GM10266 (cell line): Measurements from ENCODE around the gene COPE.

Experiments used
- DNase-seq: peaks from one replicate; pipeline ENCODE4 v3.0.0; 2012; ENCODE audit errors: extremely low spot score
- TF ChIP-seq, protein P1 (sequence below): IDR thresholded peaks from 2 replicates; pipeline ENCODE4 v1.5.1; 2012; ENCODE audit warnings: mild to moderate bottlenecking, low read depth; ENCODE audit not compliant: control insufficient read depth, insufficient read depth; ENCODE audit errors: missing control alignments

Gene COPE

DNA sequence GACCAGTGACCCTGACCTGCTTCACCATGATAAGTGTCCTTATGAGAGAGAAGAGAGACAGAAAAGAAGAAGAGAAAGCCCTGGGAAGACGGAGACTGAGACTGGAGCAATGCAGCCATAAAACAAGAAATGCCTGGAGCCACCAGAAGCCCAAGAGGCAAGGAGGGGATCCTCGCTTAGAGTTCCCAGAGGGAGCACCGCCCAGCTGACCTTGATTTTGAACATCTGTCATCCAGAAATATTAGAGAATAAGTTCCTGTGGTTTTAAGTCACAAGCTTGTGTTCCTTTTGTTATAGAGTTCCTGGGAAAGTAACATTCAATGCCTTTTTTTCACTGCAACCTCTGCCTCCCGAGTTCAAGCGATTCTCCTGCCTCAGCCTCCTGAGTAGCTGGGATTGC is 43.5 kb downstream of the COPE start:
- TF ChIP-seq, protein P1, sequence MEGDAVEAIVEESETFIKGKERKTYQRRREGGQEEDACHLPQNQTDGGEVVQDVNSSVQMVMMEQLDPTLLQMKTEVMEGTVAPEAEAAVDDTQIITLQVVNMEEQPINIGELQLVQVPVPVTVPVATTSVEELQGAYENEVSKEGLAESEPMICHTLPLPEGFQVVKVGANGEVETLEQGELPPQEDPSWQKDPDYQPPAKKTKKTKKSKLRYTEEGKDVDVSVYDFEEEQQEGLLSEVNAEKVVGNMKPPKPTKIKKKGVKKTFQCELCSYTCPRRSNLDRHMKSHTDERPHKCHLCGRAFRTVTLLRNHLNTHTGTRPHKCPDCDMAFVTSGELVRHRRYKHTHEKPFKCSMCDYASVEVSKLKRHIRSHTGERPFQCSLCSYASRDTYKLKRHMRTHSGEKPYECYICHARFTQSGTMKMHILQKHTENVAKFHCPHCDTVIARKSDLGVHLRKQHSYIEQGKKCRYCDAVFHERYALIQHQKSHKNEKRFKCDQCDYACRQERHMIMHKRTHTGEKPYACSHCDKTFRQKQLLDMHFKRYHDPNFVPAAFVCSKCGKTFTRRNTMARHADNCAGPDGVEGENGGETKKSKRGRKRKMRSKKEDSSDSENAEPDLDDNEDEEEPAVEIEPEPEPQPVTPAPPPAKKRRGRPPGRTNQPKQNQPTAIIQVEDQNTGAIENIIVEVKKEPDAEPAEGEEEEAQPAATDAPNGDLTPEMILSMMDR = no peak
- no peak for DNase-seq

DNA sequence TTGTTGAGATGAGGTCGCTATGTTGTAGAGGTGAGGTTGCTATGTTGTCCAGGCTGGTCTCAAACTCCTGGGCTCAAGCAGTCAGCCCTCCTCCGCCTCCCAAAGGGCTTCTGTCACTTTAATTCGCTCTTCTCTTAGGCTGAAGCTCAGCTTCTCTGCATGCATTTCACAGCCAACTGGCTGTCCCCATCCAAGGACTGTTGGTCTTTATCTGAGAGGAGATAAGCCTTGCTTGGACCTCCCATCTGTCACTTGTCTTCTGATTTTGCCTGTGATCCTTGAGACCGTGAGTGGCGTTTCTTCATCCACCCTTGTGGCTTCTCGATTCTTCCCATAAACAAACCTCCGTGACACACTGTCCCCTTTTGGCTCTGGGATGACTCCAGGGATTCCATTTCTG is 47.6 kb downstream of the COPE start:
- TF ChIP-seq, protein P1 = no peak
- no peak for DNase-seq

DNA sequence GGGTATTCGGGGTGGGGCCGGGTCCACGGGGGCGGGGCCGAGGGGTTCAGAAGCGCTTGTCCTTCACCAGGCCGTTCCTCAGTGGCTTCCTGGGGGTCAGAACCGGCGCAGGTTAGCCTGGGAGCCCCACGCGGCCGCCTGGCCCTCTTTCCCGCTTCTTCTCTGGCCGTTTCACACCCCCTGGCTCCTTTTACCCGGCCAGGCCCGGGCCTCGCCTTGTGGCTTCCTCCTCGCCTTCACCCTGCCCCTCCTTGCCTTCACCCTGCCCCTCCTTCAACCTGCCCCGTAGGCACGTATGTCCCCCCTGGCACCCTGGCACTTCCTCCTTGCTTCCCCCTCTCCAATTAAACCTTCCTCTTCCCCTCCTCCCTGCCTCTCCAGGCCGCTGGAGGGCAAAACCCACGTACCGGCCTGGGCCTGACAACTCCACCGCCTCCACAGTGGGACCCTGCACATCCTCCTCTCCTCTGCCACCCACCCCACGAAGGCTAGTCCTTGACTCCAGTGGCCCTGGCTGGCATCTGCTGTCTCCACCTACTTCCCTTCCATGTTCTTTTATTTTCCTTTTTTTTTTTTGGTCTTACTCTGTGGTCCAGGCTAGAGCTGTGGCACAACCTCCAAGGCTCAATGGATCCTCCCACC is 48.5 kb downstream of the COPE start:
- TF ChIP-seq, protein P1 = no peak
- DNase-seq = no peak

DNA sequence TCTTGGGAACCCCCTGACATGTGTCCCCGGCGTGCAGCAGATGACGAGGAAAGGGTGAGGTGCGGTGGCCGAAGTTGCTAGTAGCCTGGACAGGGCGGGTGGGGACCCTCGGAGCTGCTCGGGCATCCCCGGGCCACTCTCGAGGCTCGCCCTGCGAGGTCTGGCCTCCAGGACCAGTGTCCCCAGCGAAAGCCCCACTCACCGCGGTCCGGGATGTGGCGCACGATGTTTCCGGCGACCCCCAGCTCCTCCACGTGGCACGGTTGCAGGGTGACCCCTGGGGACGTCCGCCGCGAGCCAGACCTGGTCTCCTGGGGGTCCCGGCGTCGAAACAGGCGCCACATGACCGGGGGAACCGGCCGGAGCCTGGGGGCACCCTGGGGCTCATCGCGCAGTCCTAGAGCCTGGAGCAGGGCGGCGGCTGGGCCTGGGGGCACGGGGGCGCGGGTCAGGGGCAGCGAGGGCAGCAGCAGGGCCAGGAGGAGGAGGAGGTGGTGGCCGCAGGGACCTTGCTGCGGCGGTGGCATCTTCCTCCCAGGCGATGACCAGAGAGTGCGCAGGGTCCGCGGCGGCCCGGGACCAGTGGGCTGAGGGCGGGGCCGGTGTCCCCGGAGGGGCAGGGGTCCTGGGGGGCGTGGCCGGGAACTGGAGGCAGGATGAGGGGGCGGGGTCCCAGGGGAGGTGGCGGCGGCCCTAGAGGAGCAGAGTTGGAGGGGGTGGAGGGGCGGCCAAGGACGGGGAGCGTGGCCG is 49.2 kb downstream of the COPE start:
- no peak for DNase-seq
- TF ChIP-seq, protein P1 = no peak

DNA sequence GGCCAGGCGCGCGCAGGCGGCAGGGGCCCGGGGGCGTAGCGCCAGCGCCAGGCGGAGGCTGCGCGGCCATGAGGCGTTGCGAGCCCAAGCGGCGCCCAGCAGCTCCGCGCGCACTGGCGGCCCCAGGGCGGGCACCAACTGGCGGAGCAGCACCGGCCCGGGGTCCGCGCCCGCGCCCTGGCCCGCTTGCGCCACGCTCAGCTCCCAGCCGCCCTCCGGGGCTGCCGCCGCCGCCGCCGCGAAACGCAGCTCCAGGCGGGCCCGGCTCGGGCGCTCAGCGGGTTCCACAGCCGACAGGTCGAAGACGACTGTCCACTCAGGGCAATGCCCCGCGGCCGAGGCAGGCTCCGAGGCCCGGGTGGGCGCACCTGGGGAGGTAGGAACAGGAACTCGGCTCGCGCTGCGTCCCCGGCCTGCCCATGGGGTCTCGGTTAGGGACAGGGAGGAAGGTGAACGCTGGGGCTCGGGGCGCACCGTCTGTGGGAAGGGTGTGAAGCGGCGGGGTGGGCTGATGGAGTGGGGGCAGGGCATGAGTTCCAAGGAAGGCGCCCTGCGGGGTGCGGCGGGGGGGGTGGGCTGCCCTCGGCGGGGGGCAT is 50.1 kb downstream of the COPE start:
- no peak for DNase-seq

DNA sequence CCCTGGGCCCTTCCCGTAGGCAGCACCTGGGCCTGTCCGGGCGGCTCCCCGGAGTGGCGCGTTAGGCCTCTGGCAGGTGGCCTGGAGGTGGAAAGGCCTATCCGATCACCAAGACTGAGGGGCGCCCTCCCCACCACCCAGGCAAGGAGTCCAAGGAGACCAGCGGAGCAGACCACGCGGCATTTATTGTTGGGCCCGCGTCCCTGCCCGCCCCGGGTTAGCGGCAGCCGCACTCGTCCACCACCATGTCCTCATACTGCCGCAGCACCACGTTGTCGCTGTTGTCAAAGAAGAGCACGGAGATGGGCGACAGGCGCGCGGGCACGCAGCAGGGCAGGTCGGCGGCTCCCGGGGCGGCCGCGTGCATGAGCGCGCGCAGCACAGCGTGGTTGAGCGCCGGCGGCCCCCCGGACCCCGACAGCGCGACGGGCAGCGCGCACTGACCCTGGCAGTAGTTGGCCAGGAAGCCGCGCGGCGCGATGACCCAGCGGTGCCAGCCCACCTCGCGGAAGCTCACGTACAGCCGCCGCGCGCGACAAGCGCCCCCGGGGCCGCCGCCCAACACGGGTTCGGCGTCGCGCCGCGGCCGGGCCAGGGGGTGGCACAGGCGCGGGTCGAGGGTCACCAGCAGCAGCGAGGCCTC is 50.7 kb downstream of the COPE start:
- DNase-seq = no peak
- TF ChIP-seq, protein P1 = no peak

More for the DNA sequence above, 50.1 kb downstream of the COPE start:
- TF ChIP-seq, protein P1 = no peak
